PC-9 (cell line): ENCODE data around the gene FOXP1.

Source experiments
- CTCF ChIP-seq: fragments of 200-600 bp; sonication (generic); conservative IDR thresholded peaks from 2 replicates; pipeline ENCODE4 v1.6.1; 2017; ENCODE audit warnings: mixed run types, antibody characterized with exemption, mild to moderate bottlenecking, moderate library complexity
- EZH2 ChIP-seq: fragments of 200-600 bp; sonication (generic); IDR thresholded peaks from 2 replicates; pipeline ENCODE4 v1.8.0; 2017; ENCODE audit warnings: antibody characterized with exemption, low read depth

- TF ChIP-seq CTCF (no peak), EZH2 (no peak)
Observed at GRCh38 chr3:71360180-71360579, 223.3 kb downstream of the FOXP1 start.
